GM12878 (cell line): Measurements from ENCODE around the gene DOK7. TPM values are rescaled to one million over a fixed set of nuclear protein-coding genes. Genes with fewer than 3 reads are reported as not detected.

Experiments used
- ATAC-seq: fragments of 200-7000 bp; cut with Tn5 transposase; 3 replicates; pipeline ENCODE4 v1.9.1; 2020; ENCODE audit warnings: mild to moderate bottlenecking, moderate library complexity
- BruUV-seq: library from RNA; stranded (reverse); fragments of 400-500 nt; replicated peaks from 2 replicates; lab custom pipeline; 2021; lab: Mats Ljungman, UMichigan
- CTCF ChIA-PET: fragments of 300-600 bp; sonication (Branson Sonifier 250); formaldehyde crosslinking; extraction: SDS; loops from one replicate; lab custom pipeline; 2021; ENCODE audit warnings: inconsistent platforms; lab: Yijun Ruan, JAX
- POLR2A ChIA-PET: fragments of 350-600 bp; formaldehyde crosslinking; extraction: SDS; loops from one replicate; lab custom pipeline; 2021; ENCODE audit warnings: inconsistent platforms; lab: Charles Lee
- RAD21 ChIA-PET: fragments of 300-600 bp; sonication (Branson Sonifier 250); formaldehyde crosslinking; loops from one replicate; lab custom pipeline; 2023; ENCODE audit warnings: antibody characterized with exemption; ENCODE audit not compliant: unreplicated experiment; lab: Charles Lee
- SMC1A ChIA-PET: fragments of 300-600 bp; sonication (Branson Sonifier 250); formaldehyde crosslinking; loops from one replicate; lab custom pipeline; 2023; ENCODE audit not compliant: unreplicated experiment, uncharacterized antibody; lab: Charles Lee
- DNase-seq: peaks from one replicate; pipeline ENCODE4 v3.0.0-alpha.2; 2011; ENCODE audit warnings: low read depth, low spot score
- FAIRE-seq: peaks from 3 replicates; lab custom pipeline; 2011; peaks lifted over from hg19 to GRCh38; lab: Jason Lieb, UNC
- H2AFZ ChIP-seq: 2 replicates; pipeline ENCODE4 v1.6.0; 2011; ENCODE audit warnings: low read depth, low read length, control low read depth; ENCODE audit not compliant: control insufficient read depth
- H3K27ac ChIP-seq: 2 replicates; pipeline ENCODE4 v1.5.1; 2011; ENCODE audit warnings: control low read depth; ENCODE audit not compliant: control insufficient read depth, insufficient read depth
- H3K27me3 ChIP-seq, 2 experiments: replicated peaks in 1 of 2; 2 replicates each; pipeline versions ENCODE4 v1.6.0 to v1.6.1; 2011; ENCODE audit warnings: low read length in 1 of 2; ENCODE audit not compliant: control insufficient read depth in 2 of 2, insufficient read depth in 2 of 2
- H3K36me3 ChIP-seq, 2 experiments: 2 replicates each; pipeline ENCODE4 v1.5.1; 2011; ENCODE audit warnings: low read length in 1 of 2; ENCODE audit not compliant: control insufficient read depth in 2 of 2, insufficient read depth in 2 of 2
- H3K4me1 ChIP-seq: 2 replicates; pipeline ENCODE4 v1.6.1; 2011; ENCODE audit warnings: mild to moderate bottlenecking, low read length, moderate library complexity, mixed read lengths; ENCODE audit not compliant: control insufficient read depth, insufficient read depth
- H3K4me2 ChIP-seq: 2 replicates; pipeline ENCODE4 v1.6.0; 2011; ENCODE audit warnings: control low read depth; ENCODE audit not compliant: control insufficient read depth, insufficient read depth
- H3K4me3 ChIP-seq: fragments of 200-600 bp; sonication (generic); 2 replicates; pipeline ENCODE4 v1.5.1; 2016
- H3K79me2 ChIP-seq: 2 replicates; pipeline ENCODE4 v1.6.0; 2011; ENCODE audit warnings: low read length; ENCODE audit not compliant: control insufficient read depth, insufficient read depth
- H3K9ac ChIP-seq: 2 replicates; pipeline ENCODE4 v1.8.0; 2011; ENCODE audit warnings: low read length, control low read depth, mixed read lengths; ENCODE audit not compliant: control insufficient read depth, insufficient read depth
- H3K9me3 ChIP-seq: replicated peaks from 3 replicates; pipeline ENCODE4 v1.5.1; 2011; ENCODE audit warnings: mild to moderate bottlenecking, low read length; ENCODE audit not compliant: control insufficient read depth, insufficient read depth
- H4K20me1 ChIP-seq: 2 replicates; pipeline ENCODE4 v1.6.0; 2011; ENCODE audit not compliant: control insufficient read depth, insufficient read depth
- CEBPB ChIP-seq, 2 experiments: fragments of 150-350 bp in 1 of 2; IDR thresholded peaks; 2 replicates each; pipeline ENCODE4 v1.6.1; 2012 to 2014; ENCODE audit warnings: low read depth in 2 of 2, low read length in 2 of 2, borderline replicate concordance in 1 of 2, inconsistent platforms in 1 of 2
- CREB1 ChIP-seq: IDR thresholded peaks from 2 replicates; pipeline ENCODE4 v1.6.1; 2012; ENCODE audit warnings: low read depth, mild to moderate bottlenecking, inconsistent platforms
- GABPA ChIP-seq: IDR thresholded peaks from 2 replicates; pipeline ENCODE4 v1.6.1; 2014; ENCODE audit warnings: antibody characterized with exemption, low read depth, mild to moderate bottlenecking, inconsistent platforms
- IKZF1 ChIP-seq: fragments of 450-650 bp; conservative IDR thresholded peaks from 2 replicates; pipeline ENCODE4 v1.6.1; 2017; ENCODE audit warnings: antibody characterized with exemption, mild to moderate bottlenecking
- IRF4 ChIP-seq: IDR thresholded peaks from 2 replicates; pipeline ENCODE4 v1.6.1; 2011; ENCODE audit warnings: low read depth, low read length
- JUNB ChIP-seq: IDR thresholded peaks from 2 replicates; pipeline ENCODE4 v1.6.1; 2016; ENCODE audit warnings: antibody characterized with exemption, mild to moderate bottlenecking
- MAX ChIP-seq: IDR thresholded peaks from 2 replicates; pipeline ENCODE4 v1.6.1; 2012; ENCODE audit warnings: low read depth, low read length, improper control_type of control experiment
- MEF2A ChIP-seq: IDR thresholded peaks from 2 replicates; pipeline ENCODE4 v1.6.1; 2011; ENCODE audit warnings: low read depth, mild to moderate bottlenecking, low read length, moderate library complexity; ENCODE audit not compliant: insufficient read depth
- MLLT1 ChIP-seq: fragments of 450-650 bp; IDR thresholded peaks from 2 replicates; pipeline ENCODE4 v1.6.1; 2016; ENCODE audit warnings: mild to moderate bottlenecking
- MYB ChIP-seq: fragments of 150-350 bp; IDR thresholded peaks from 2 replicates; pipeline ENCODE4 v1.6.1; 2014; ENCODE audit warnings: mild to moderate bottlenecking, low read depth, low read length, borderline replicate concordance
- NBN ChIP-seq: fragments of 450-650 bp; IDR thresholded peaks from 2 replicates; pipeline ENCODE4 v1.6.1; 2016
- PKNOX1 ChIP-seq: fragments of 450-650 bp; IDR thresholded peaks from 2 replicates; pipeline ENCODE4 v1.6.1; 2016; ENCODE audit warnings: mild to moderate bottlenecking
- RUNX3 ChIP-seq: IDR thresholded peaks from 2 replicates; pipeline ENCODE4 v1.6.1; 2012; ENCODE audit warnings: low read length, inconsistent platforms
- YY1 ChIP-seq: IDR thresholded peaks from 2 replicates; pipeline ENCODE4 v1.6.1; 2011; ENCODE audit warnings: low read depth, mild to moderate bottlenecking, low read length
- ZNF622 ChIP-seq: fragments of 450-650 bp; IDR thresholded peaks from 2 replicates; pipeline ENCODE4 v1.6.1; 2017; ENCODE audit warnings: mild to moderate bottlenecking, inconsistent platforms
- WGBS: methylation state at CpG from one replicate; pipeline ENCODE4 v1.1.6; 2016; ENCODE audit warnings: low lambda C conversion rate; ENCODE audit not compliant: insufficient replicate concordance, insufficient coverage; ENCODE audit errors: missing lambda C conversion rate; 5-methylcytosine and 5-hydroxymethylcytosine counted together
- in situ Hi-C: fragments of 300-500 bp; cut with MboI; formaldehyde crosslinking; loops from 9 replicates; pipeline ENCODE4 v1.14.3; 2018; ENCODE audit warnings: mixed read lengths
- intact Hi-C: fragments of 100-400 bp; cut with micrococcal nuclease; formaldehyde crosslinking; loops from one replicate; pipeline ENCODE4 v1.14.2; 2022; ENCODE audit not compliant: unreplicated experiment
- polyA plus RNA-seq, 11 experiments: library from polyadenylated mRNA; depleted of rRNA in 4 of 11; unstranded in 6 of 11; stranded (reverse) in 5 of 11; fragments of >200 nt; fragmentation: Nextera tagmentation in 4 of 11; fragmentation: Illumina TruSeq in 1 of 11; extraction: Ambion mirVana in 4 of 11; extraction: Trizol in 1 of 11; gene quantifications; 1 replicate in 1 of 11; 2 replicates in 10 of 11; pipeline versions ENCODE4 v1.2.1 to v1.2.3, GENCODE V29; 2011 to 2016; ENCODE audit warnings: inconsistent platforms in 2 of 11, missing spikeins in 2 of 11, low read depth in 1 of 11
- total RNA-seq, 4 experiments: library from RNA; depleted of rRNA in 3 of 4; stranded (reverse); fragments of >200 nt in 3 of 4; fragmentation: Illumina TruSeq in 1 of 4; extraction: Trizol in 1 of 4; gene quantifications; 2 replicates each; pipeline versions ENCODE4 v1.2.1 to v1.2.3, GENCODE V29; 2013 to 2021

Gene DOK7
- total and polyA plus RNA-seq, 10 of the 15 experiments (the other 5 are each of a cell fraction or from before 2014, with no cell fraction given) = 0.04 to 0.46 (median 0.18) TPM; not detected in 4

- Histone ChIP-seq H3K4me2 (no peak overlapping the region), H3K27ac (no peak overlapping the region)
- TF ChIP-seq RUNX3 (no peak), MYB (no peak), JUNB (no peak), GABPA (no peak), NBN (no peak), MEF2A (no peak)
- TF ChIP-seq, all 136 proteins: peak for 0
- no peak for FAIRE-seq
- intact Hi-C loops (no loop called here), in situ Hi-C loops (no loop called here)
- no peaks in the 10 kb centered on the region for H4K20me1 ChIP-seq
- ChIA-PET RAD21 (no interaction called here), POLR2A (no interaction called here), CTCF (no interaction called here), SMC1A (no interaction called here)
- no peak overlapping the region for H2AFZ ChIP-seq
- 68% methylated on average over 14 of the region's 19 CpGs for WGBS
- BruUV-seq = no TSS peak
- H3K9ac ChIP-seq = no peak overlapping the region
- H3K4me1 ChIP-seq = no peaks in the 10 kb centered on the region
- peaks cover 0 to 3% of the 10 kb centered on the region in 2 experiments; a peak in 2 of 4 replicates for H3K36me3 ChIP-seq
- H3K79me2 ChIP-seq = no peaks in the 10 kb centered on the region
- no peaks in the 10 kb centered on the region for H3K9me3 ChIP-seq
- no peaks in the 10 kb centered on the region for H3K27me3 ChIP-seq
- DNase-seq = no peak
- H3K4me3 ChIP-seq = no peak overlapping the region
- no peak for ATAC-seq
Measured at GRCh38 chr4:3501825-3502425, 38.8 kb downstream of the DOK7 start.

GRCh38 chr4:3502941-3503936 is 40.1 kb downstream of the DOK7 start:
- Histone ChIP-seq H3K79me2 (no peaks in the 10 kb centered on the region), H2AFZ (no peak overlapping the region), H3K27ac (no peak overlapping the region), H3K9me3 (no peaks in the 10 kb centered on the region), H3K27me3 (no peaks in the 10 kb centered on the region), H3K9ac (no peak overlapping the region), H3K4me1 (no peaks in the 10 kb centered on the region), H3K4me3 (no peak overlapping the region), H3K4me2 (no peak overlapping the region), H3K36me3 (peaks cover under 1 to 3% of the 10 kb centered on the region in 2 experiments; a peak in 3 of 4 replicates), H4K20me1 (no peaks in the 10 kb centered on the region)
- WGBS = 89% methylated on average over 38 of the region's 39 CpGs
- FAIRE-seq (no peak), DNase-seq (no peak), ATAC-seq (no peak)
- POLR2A ChIA-PET = no interaction called here
- CTCF ChIA-PET = no interaction called here
- in situ Hi-C loops (no loop called here), intact Hi-C loops (no loop called here)
- SMC1A ChIA-PET = no interaction called here
- RAD21 ChIA-PET = no interaction called here
- BruUV-seq = no TSS peak
- TF ChIP-seq MLLT1 = no peak
- TF ChIP-seq CEBPB (IDR thresholded peaks at IDR 0.05; ENCODE audit: borderline replicate concordance in 1 of 2, low read depth in 2 of 2, low read length in 2 of 2) = no peak
- TF ChIP-seq IRF4 = no peak
- TF ChIP-seq ZNF622 = no peak
- TF ChIP-seq YY1 = no peak
- no peak for TF ChIP-seq NBN
- no peak for TF ChIP-seq PKNOX1
- TF ChIP-seq IKZF1 = no peak
- no peak for TF ChIP-seq CREB1
- no peak for TF ChIP-seq MAX
